ENCODE data around the gene RDH11.

Gene RDH11

GRCh38 chr14:67650151-67650550 is 45.4 kb downstream of the RDH11 start:
- DNase-seq (ENCODE audit: low spot score), result no peak

- no peak for DNase-seq (ENCODE audit: low spot score)
Observed at GRCh38 chr14:67646131-67646530, 49.4 kb downstream of the RDH11 start.

- DNase-seq (ENCODE audit: low spot score), result no peak
Observed at GRCh38 chr14:67645414-67645813, 50.1 kb downstream of the RDH11 start.

GRCh38 chr14:67644428-67644827 is 51.1 kb downstream of the RDH11 start:
- no peak for DNase-seq (ENCODE audit: low spot score)

DNA sequence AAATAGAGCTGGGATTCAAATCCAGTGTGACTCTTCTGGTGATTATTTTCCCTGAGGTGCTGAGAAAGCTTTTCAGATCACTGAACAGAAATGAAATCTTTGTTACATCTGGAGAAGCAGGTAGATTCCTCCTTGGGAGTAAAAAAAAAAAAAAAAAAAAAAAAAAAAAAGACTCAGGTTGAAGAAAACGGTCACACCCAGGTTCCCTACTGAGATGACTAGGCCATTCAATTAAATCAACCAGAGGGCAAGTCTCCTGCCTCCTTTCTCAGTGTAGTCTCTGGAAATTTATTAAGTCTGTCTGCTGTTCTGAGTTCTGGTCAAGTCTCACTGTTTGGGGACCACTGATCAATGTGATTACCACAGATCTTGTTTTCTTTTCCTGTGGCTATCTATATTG is 51.9 kb downstream of the RDH11 start:
- no peak for DNase-seq (ENCODE audit: low spot score)

- DNase-seq (ENCODE audit: low spot score), result no peak
Observed at GRCh38 chr14:67641902-67642749, 53.4 kb downstream of the RDH11 start.

DNA sequence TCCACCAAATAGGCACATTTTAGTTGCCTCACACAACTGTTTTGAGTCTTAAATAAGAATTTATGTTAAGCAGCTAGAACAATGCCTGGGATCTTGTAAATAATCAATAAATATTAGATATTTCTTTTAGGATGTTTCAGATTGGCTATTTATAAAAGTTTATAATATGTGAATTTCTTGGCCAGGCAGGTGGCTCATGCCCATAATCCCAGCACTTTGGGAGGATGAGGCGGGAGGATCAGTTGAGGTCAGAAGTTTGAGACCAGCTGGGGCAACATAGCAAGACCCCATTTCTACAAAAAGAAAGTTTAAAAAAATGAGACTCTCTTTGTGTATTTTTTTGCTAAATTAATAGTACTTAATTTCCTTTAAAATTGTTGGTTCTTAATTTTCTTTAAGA is 54.1 kb downstream of the RDH11 start:
- no peak for DNase-seq (ENCODE audit: low spot score)

DNA sequence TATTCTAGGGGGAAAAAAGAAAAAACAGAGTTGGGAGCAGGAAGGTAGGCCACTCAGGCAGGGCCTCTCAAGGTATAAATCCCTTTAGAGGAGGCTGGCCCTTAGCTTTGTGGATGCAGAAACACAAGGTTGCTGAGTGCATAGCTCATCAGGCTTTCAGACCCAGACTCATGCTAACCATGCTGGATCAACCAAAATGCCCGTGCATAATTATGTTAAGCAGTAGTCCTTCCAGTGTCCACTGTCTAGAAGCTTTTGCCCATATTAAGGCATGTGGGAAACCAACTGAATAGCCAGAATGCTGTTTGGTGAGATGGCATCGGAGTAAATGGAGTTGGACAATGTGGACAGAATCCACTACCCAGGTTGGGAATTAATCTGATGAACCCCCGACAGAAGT is 56.9 kb downstream of the RDH11 start:
- no peak for DNase-seq (ENCODE audit: low spot score)

DNA sequence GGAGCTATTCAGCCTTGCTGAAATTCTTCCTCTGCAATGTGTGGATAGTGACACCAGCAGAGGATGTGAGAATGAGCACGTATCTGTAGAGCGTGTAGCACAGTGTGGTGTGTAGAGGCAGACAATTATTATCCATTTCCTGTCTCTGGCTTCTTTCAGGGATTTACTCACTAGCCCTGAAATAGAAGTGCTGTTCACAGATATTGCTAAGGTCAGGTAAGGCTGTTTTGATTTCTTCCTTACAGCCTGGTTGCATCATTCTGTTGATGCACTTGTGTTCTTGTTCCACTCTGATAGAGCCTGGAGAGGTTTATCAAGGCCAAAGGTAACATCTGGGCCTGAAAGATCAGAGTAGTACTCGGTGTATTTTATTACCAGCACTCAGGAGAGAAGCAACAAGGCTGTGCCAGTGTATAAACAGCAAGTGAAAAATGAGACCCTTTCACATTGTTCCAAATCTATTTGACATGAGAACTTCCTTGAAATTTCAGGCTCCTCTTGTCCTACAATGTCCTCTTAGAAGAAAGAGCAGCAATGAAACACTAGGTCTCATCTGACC is 59.1 kb downstream of the RDH11 start:
- DNase-seq (ENCODE audit: low spot score), result no peak

DNA sequence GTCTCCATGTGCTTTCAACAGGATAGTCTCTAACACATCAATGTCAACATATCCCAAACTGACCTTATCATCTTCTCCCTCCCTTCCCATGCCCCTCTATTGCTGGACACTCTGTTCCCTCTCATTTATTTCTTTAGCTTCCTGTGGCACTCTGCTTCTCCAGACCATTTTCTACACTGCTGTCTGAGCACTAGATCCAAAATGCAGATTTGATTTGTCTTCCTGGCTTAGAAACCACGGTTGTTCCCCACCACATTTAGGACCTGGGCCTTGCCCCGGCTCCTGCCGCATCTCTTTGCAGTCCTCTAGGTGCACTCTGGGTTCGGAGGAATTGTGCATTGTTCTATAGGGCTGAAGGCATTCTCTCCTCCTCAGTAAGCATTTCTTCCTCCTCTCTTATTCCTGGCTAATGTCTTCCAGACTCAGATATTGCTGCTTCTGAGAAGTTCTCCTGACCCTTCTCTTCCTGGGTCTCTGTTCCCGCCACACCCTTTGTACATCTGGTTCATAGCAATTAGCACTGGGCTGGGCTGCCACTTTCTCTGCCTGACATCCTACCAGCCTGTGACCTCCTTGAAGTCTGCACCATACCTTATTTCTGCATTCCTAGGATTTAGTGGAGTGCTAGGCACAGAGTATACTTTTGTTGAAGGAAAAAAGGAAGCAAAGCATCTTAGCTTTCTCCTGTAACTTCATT is 62.0 kb downstream of the RDH11 start:
- DNase-seq (ENCODE audit: low spot score), result no peak

GRCh38 chr14:67630938-67631337 is 64.6 kb downstream of the RDH11 start:
- DNase-seq (ENCODE audit: low spot score), result no peak

- DNase-seq (ENCODE audit: low spot score), result no peak
Observed at GRCh38 chr14:67630186-67630585, 65.4 kb downstream of the RDH11 start.

GRCh38 chr14:67627519-67627918 is 68.0 kb downstream of the RDH11 start:
- DNase-seq (ENCODE audit: low spot score), result no peak

Data from CD4-positive, alpha-beta T cell treated with Interleukin-15 for 4 hours (primary cell).